Endodermal cell (in vitro differentiated cells): ENCODE data around the gene ARMC2. TPM values are rescaled to one million over a fixed set of nuclear protein-coding genes. Genes with fewer than 3 reads are reported as not detected.

Experiments
- DNase-seq: peaks from one replicate; pipeline ENCODE4 v3.0.0-alpha.2; 2017
- H3K27ac ChIP-seq: 2 replicates; pipeline ENCODE4 v1.5.1; 2013; ENCODE audit warnings: mild to moderate bottlenecking, low read depth, low read length, moderate library complexity
- H3K27me3 ChIP-seq: 2 replicates; pipeline ENCODE4 v1.6.1; 2013; ENCODE audit warnings: mild to moderate bottlenecking, low read length, moderate library complexity; ENCODE audit not compliant: insufficient read depth, control insufficient read depth, poor library complexity, severe bottlenecking
- H3K36me3 ChIP-seq: 2 replicates; pipeline ENCODE4 v1.7.0; 2013; ENCODE audit warnings: mild to moderate bottlenecking, low read length, moderate library complexity; ENCODE audit not compliant: control insufficient read depth, insufficient read depth
- H3K4me1 ChIP-seq: one replicate; pipeline ENCODE4 v1.7.0; 2013; ENCODE audit warnings: low read length; ENCODE audit not compliant: control insufficient read depth, insufficient read depth
- H3K4me3 ChIP-seq: 2 replicates; pipeline ENCODE4 v1.5.1; 2013; ENCODE audit warnings: mild to moderate bottlenecking, low read length, moderate library complexity
- H3K9ac ChIP-seq: 2 replicates; pipeline ENCODE4 v1.6.1; 2013; ENCODE audit warnings: mild to moderate bottlenecking, low read length, moderate library complexity; ENCODE audit not compliant: poor library complexity, severe bottlenecking; ENCODE audit errors: extremely low read depth
- H3K9me3 ChIP-seq: 2 replicates; pipeline ENCODE4 v1.6.1; 2013; ENCODE audit warnings: mild to moderate bottlenecking, low read length, moderate library complexity; ENCODE audit not compliant: control insufficient read depth
- H3K27ac Mint-ChIP-seq: 2 replicates; pipeline ENCODE4 v1.8.0; 2020; ENCODE audit warnings: mixed read lengths
- H3K27me3 Mint-ChIP-seq: 2 replicates; pipeline ENCODE4 v1.8.0; 2021; ENCODE audit warnings: mild to moderate bottlenecking, mixed read lengths; ENCODE audit not compliant: insufficient read depth
- H3K36me3 Mint-ChIP-seq: 2 replicates; pipeline ENCODE4 v1.8.0; 2020; ENCODE audit warnings: low read depth, mixed read lengths
- H3K4me1 Mint-ChIP-seq: 2 replicates; pipeline ENCODE4 v1.8.0; 2020; ENCODE audit warnings: mixed read lengths
- H3K4me3 Mint-ChIP-seq: 2 replicates; pipeline ENCODE4 v1.8.0; 2020; ENCODE audit warnings: mild to moderate bottlenecking, moderate library complexity, mixed read lengths
- H3K9me3 Mint-ChIP-seq: 2 replicates; pipeline ENCODE4 v1.8.0; 2020; ENCODE audit warnings: mild to moderate bottlenecking, mixed read lengths
- WGBS, 2 experiments: methylation state at CpG; one replicate each; pipeline versions ENCODE4 v1.1.5 to v1.1.7; 2013; ENCODE audit warnings: missing lambda C conversion rate in 2 of 2, mixed read lengths in 1 of 2; ENCODE audit not compliant: insufficient coverage in 1 of 2, insufficient read length in 1 of 2; 5-methylcytosine and 5-hydroxymethylcytosine counted together
- total RNA-seq, 2 donors: library from RNA; stranded (reverse); fragmentation: NEBNext Ultra II Directional in 1 of 2; extraction: Animal tissue kit (Norgen Biotek cat#: 25700) in 1 of 2; gene quantifications; 2 replicates in 1 of 2; 3 replicates in 1 of 2; pipeline ENCODE4 v1.2.1, GENCODE V29; 2021
- TF ChIP-seq, protein P1 (sequence below): fragments of 200-600 bp; sonication (generic); conservative IDR thresholded peaks from 2 replicates; pipeline ENCODE4 v1.5.0; 2021; ENCODE audit warnings: antibody characterized with exemption, mild to moderate bottlenecking

The ARMC2 gene
- total RNA-seq, 2 donors from 2014 or later: 7.1 to 8.3 TPM

DNA sequence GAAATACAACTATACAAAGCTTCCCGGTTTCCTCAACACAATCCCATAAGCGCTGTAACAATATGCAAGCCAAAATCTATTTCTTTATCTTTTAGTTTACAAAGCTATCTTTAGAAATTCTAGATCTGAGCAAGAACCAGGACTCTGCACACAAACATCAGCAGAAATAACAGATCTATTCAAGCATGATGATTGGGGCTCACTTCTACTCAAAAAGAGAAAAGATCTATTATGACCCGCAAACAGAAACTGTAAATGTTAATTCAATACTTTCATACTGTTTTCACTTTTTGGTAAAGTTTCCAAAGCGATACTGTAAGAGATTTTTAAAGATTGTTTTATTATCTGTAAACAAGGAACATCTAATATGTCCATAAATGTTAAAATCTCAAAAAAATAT is 159.8 kb downstream of the ARMC2 start:
- DNase-seq: no peak
- no peaks in the 10 kb centered on the region for H3K9me3 ChIP-seq
- Mint-ChIP-seq H3K9me3 (no peaks in the 10 kb centered on the region), H3K4me3 (peak overlapping the region; percentile 79), H3K36me3 (no peaks in the 10 kb centered on the region), H3K27ac (no peak overlapping the region), H3K27me3 (peaks cover 1% of the 10 kb centered on the region), H3K4me1 (peaks cover 18% of the 10 kb centered on the region)
- H3K4me3 ChIP-seq: peak overlapping the region; percentile 86
- H3K9ac ChIP-seq: no peak overlapping the region
- TF ChIP-seq, protein P1, sequence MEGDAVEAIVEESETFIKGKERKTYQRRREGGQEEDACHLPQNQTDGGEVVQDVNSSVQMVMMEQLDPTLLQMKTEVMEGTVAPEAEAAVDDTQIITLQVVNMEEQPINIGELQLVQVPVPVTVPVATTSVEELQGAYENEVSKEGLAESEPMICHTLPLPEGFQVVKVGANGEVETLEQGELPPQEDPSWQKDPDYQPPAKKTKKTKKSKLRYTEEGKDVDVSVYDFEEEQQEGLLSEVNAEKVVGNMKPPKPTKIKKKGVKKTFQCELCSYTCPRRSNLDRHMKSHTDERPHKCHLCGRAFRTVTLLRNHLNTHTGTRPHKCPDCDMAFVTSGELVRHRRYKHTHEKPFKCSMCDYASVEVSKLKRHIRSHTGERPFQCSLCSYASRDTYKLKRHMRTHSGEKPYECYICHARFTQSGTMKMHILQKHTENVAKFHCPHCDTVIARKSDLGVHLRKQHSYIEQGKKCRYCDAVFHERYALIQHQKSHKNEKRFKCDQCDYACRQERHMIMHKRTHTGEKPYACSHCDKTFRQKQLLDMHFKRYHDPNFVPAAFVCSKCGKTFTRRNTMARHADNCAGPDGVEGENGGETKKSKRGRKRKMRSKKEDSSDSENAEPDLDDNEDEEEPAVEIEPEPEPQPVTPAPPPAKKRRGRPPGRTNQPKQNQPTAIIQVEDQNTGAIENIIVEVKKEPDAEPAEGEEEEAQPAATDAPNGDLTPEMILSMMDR: no peak
- H3K36me3 ChIP-seq: no peaks in the 10 kb centered on the region
- no peaks in the 10 kb centered on the region for H3K4me1 ChIP-seq
- WGBS, 2 experiments: 83 to 96% methylated on average over 2 to 3 of the region's 4 CpGs
- H3K27ac ChIP-seq: no peak overlapping the region
- H3K27me3 ChIP-seq: peaks cover 5% of the 10 kb centered on the region

DNA sequence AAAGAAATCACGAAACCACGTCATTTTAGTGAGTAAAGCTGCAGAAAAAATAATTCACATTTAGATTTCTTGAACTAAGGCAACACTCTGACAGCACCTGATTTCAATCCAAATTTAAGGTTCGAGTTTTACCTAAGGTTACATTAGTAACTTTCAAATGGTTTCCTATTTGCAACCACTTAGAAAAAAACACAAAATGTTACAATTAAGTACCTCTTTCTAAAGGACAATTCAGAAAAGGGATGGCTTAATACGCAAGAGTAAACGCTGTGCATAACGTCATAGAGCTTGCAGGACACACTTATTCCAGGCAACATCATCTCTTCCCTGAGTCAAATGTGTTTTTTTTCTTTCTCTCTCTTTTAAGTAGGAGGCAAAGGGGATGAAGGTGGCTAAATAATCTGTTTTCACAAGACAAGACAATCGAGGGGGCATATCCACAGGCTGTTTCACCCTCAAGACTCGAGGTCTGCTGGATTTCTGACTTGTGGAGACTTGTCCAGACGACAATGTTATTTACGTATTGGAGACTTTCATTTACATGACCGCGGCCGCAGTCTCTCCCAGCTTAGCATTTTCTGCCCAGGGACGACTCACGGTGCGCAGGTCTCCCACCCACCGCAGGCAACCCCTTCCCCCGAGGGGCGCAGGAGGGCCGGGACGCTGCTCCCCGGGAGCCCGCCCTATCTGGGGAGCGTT is 160.5 kb downstream of the ARMC2 start:
- TF ChIP-seq, protein P1: no peak
- Mint-ChIP-seq H3K27me3 (peaks cover 1% of the 10 kb centered on the region), H3K4me1 (peaks cover 20% of the 10 kb centered on the region), H3K27ac (peak overlapping the region; percentile 87), H3K36me3 (no peaks in the 10 kb centered on the region), H3K4me3 (peak overlapping the region; percentile 79), H3K9me3 (no peaks in the 10 kb centered on the region)
- peak overlapping the region; percentile 6 for H3K27ac ChIP-seq
- no peak for DNase-seq
- 10 to 12% methylated on average over 16 to 24 of the region's 24 CpGs for WGBS, 2 experiments
- peak overlapping the region; percentile 49 for H3K9ac ChIP-seq
- no peaks in the 10 kb centered on the region for H3K9me3 ChIP-seq
- H3K4me3 ChIP-seq: peak overlapping the region; percentile 86
- H3K4me1 ChIP-seq: no peaks in the 10 kb centered on the region
- H3K36me3 ChIP-seq: no peaks in the 10 kb centered on the region
- H3K27me3 ChIP-seq: peaks cover 5% of the 10 kb centered on the region

DNA sequence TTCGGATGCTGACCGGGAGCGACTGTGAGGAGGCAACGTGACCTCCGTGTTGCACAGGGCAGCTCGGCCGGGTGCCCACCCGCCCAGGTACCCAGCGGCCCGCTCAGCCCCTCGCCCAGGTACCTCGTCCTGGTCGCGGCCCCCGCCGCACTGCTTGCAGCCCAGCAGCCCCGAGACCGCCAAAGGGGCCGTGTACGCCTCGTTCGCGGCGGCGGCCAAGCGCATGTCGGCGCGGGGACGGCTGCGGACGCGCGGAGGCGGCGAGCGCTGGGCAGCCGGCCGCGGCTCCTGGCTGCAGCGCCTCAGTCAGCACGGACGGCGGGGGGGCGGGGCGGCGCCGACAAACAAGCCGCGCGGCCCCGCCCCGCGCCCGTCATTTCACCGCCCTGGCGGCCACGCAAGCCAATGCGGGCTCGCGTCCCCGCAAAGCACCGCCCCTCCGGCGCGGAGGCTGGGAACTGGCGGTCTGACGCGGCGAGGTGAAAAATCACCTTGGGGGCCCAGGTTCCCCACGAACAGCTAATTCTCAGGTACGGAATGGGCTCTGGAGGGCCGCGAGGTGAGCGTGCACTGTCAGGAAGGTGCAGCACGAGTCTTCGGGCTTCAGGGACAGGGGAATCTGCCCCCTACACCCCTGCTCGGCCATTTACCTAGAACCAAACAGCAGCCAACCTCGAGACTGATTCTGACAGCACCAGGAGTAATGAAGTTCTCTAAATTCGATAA is 161.2 kb downstream of the ARMC2 start:
- H3K27me3 ChIP-seq: peaks cover 5% of the 10 kb centered on the region
- peaks cover 20% of the 10 kb centered on the region for H3K4me1 Mint-ChIP-seq
- peak overlapping the region; percentile 96 for H3K27ac Mint-ChIP-seq
- 0 to 1% methylated on average over 13 to 80 of the region's 80 CpGs for WGBS, 2 experiments
- TF ChIP-seq, protein P1: peak; percentile 25
- H3K9me3 ChIP-seq: no peaks in the 10 kb centered on the region
- H3K36me3 ChIP-seq: no peaks in the 10 kb centered on the region
- H3K9me3 Mint-ChIP-seq: no peaks in the 10 kb centered on the region
- H3K36me3 Mint-ChIP-seq: no peaks in the 10 kb centered on the region
- DNase-seq: peak; percentile 96
- H3K4me3 Mint-ChIP-seq: peak overlapping the region; percentile 79
- H3K27me3 Mint-ChIP-seq: peaks cover 1% of the 10 kb centered on the region
- H3K9ac ChIP-seq: peak overlapping the region; percentile 54
- peak overlapping the region; percentile 86 for H3K4me3 ChIP-seq
- no peak overlapping the region for H3K27ac ChIP-seq
- H3K4me1 ChIP-seq: no peaks in the 10 kb centered on the region
